Measurements from ENCODE around the gene PHACTR3.

Gene PHACTR3

DNA sequence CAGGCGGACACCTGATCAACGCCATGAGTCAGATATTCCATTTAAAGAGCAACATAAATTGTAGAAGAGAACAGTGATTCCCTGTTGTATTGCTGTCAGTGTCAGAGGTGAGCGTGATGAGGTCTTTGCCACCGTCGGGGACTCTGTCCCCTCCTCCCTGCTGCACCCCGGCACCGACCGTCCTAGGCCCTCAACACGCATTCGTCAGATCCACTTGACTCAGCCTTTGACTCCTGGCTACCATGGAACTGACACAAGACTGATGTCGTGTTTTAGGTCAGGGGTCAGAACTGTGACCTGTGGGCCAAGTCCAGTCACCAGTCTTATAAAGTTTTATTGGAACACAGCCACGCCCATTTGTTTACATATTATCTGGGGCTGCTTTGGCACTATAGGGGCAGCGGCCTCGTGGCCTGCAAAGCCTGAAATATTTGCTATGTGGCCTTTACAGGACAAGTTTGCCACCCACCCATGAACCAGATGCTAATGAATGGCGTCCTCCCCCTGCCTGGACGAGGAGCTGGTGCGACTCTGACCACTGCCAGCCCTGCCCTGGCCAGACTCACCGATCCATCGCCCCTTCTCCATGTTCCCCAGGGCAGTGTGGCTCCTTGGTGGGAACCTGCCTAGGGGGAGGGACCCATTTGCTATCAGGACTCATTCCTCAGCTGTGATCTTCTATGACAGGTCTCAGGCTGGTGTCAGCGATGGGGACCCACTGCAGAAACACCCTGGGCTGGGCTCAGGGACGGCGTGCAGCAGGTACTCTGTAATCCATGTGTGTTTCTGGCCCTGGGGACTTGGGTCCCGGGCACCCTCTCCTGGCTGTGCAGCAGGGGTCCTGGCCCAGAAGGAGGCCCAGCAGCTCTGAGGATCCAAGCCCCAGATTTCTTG lies 37.5 kb upstream of the PHACTR3 start:
- H3K4ac ChIP-seq (ENCODE audit: low read depth, low read length): no peak overlapping the region
- no peak overlapping the region for H3K18ac ChIP-seq (ENCODE audit: low read length)
- no peaks in the 10 kb centered on the region for H3K79me1 ChIP-seq (ENCODE audit: low read length)
- H3K4me1 ChIP-seq (ENCODE audit: control insufficient read depth, low read depth, low read length): no peaks in the 10 kb centered on the region
- no peaks in the 10 kb centered on the region for H3K27me3 ChIP-seq (ENCODE audit: insufficient read depth, low read length, poor library complexity)
- no peak overlapping the region for H3K27ac ChIP-seq (ENCODE audit: low read depth, low read length)
- H4K5ac ChIP-seq (ENCODE audit: low read length): no peak overlapping the region
- H3K56ac ChIP-seq (ENCODE audit: low read length): no peak overlapping the region
- no CpG with 5 or more reads among the region's 23 CpGs for WGBS (ENCODE audit: extremely low coverage, insufficient coverage, low lambda C conversion rate)
- H2AK5ac ChIP-seq (ENCODE audit: low read length): no peak overlapping the region
- H4K8ac ChIP-seq (ENCODE audit: low read depth, low read length): no peak overlapping the region
- no peak for DNase-seq
- H3K4me3 ChIP-seq (ENCODE audit: low read length): no peak overlapping the region
- no peak overlapping the region for H3K4me2 ChIP-seq (ENCODE audit: low read length)
- H3K36me3 ChIP-seq (ENCODE audit: control insufficient read depth, insufficient read depth, low read length): no peaks in the 10 kb centered on the region
- H2BK5ac ChIP-seq (ENCODE audit: low read length): no peak overlapping the region
- H2BK15ac ChIP-seq (replicated peaks; ENCODE audit: low read depth): no peak overlapping the region
- H3K9ac ChIP-seq (ENCODE audit: low read length): no peak overlapping the region
- H3K79me2 ChIP-seq (ENCODE audit: control insufficient read depth, insufficient read depth, low read length): no peaks in the 10 kb centered on the region
- H3K23ac ChIP-seq (ENCODE audit: low read length): no peak overlapping the region
- no peak overlapping the region for H2BK120ac ChIP-seq (ENCODE audit: low read depth, low read length)

DNA sequence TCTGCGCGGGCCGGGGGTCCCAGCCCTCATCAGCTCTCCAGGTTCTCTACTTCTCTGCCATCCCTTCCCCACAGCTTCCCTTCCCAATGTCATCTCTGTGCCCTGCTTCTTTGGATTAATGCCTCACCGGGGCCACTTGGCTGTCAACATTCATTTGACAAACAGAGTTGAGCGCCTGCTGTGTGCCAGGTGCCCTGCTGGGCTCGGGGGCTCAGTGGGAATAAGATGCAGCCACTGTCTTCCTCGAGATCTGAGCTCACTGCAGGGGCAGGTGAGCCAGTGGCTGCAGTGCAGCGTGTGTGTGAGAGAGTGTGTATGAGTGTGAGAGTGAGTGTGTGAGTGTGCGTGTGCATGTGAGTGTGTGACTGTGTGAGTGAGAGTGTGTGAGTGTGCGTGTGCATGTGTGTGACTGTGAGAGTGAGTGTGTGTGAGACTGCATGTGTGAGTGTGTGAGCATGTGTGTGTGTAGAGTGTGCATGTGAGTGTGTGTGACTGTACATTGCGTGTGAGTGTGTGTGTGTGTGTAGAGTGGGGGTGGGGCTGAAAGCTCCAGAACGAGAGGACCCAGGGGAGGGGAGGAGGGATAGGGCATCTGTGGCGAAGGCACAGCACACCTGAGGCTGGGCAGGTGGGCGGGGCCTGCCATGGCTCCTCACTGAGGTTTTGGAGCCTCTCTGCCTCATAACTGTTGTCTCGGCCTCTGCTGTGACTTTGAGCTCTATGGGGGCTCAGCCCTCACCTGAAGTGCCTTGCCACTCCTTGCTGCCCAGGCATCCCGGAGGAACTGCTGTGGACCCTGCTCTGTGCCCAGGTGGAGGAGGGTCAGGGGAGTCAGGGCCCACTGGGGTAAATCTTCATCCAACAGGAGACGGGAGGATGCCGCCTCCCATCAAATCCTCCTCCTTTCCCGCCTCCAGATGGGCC lies 36.5 kb upstream of the PHACTR3 start:
- H3K27ac ChIP-seq (ENCODE audit: low read depth, low read length): no peak overlapping the region
- H3K4ac ChIP-seq (ENCODE audit: low read depth, low read length): no peak overlapping the region
- H3K4me3 ChIP-seq (ENCODE audit: low read length): no peak overlapping the region
- H3K9ac ChIP-seq (ENCODE audit: low read length): no peak overlapping the region
- H2BK15ac ChIP-seq (replicated peaks; ENCODE audit: low read depth): no peak overlapping the region
- H3K18ac ChIP-seq (ENCODE audit: low read length): no peak overlapping the region
- H2BK5ac ChIP-seq (ENCODE audit: low read length): no peak overlapping the region
- H3K4me2 ChIP-seq (ENCODE audit: low read length): no peak overlapping the region
- H3K79me1 ChIP-seq (ENCODE audit: low read length): no peaks in the 10 kb centered on the region
- H3K79me2 ChIP-seq (ENCODE audit: control insufficient read depth, insufficient read depth, low read length): no peaks in the 10 kb centered on the region
- no peaks in the 10 kb centered on the region for H3K36me3 ChIP-seq (ENCODE audit: control insufficient read depth, insufficient read depth, low read length)
- H2AK5ac ChIP-seq (ENCODE audit: low read length): no peak overlapping the region
- no CpG with 5 or more reads among the region's 19 CpGs for WGBS (ENCODE audit: extremely low coverage, insufficient coverage, low lambda C conversion rate)
- H3K4me1 ChIP-seq (ENCODE audit: control insufficient read depth, low read depth, low read length): no peaks in the 10 kb centered on the region
- no peak overlapping the region for H4K5ac ChIP-seq (ENCODE audit: low read length)
- no peak overlapping the region for H2BK120ac ChIP-seq (ENCODE audit: low read depth, low read length)
- no peak overlapping the region for H4K8ac ChIP-seq (ENCODE audit: low read depth, low read length)
- H3K27me3 ChIP-seq (ENCODE audit: insufficient read depth, low read length, poor library complexity): no peaks in the 10 kb centered on the region
- H3K23ac ChIP-seq (ENCODE audit: low read length): no peak overlapping the region
- no peak for DNase-seq
- no peak overlapping the region for H3K56ac ChIP-seq (ENCODE audit: low read length)

DNA sequence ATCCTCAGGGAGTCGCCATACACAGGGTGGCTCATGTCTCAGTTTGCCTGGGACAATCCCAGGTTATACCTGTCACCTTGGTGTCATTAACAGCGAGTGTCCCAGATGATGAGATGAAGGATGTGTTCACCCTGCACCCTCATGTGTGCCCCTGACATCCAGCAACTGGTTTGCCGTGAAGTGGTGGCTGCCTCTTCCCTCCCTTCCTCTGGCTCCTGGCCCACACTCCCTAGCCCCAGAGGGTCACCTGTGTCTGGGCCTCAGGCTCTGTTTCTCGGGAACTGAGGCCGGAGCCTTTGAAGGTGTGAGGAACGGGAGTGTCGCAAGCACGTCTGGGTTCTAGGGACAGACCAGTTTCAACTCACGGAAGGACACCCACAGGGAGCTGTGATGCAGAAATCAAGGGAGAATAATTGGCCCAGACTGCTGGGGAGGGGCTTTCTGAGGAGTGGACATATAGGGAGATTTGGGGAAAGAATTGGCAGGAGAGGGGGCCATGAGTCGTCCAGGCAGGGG lies 35.8 kb upstream of the PHACTR3 start:
- H2BK120ac ChIP-seq (ENCODE audit: low read depth, low read length): no peak overlapping the region
- no peak overlapping the region for H4K5ac ChIP-seq (ENCODE audit: low read length)
- no peak overlapping the region for H2BK15ac ChIP-seq (replicated peaks; ENCODE audit: low read depth)
- no peak overlapping the region for H3K23ac ChIP-seq (ENCODE audit: low read length)
- H3K18ac ChIP-seq (ENCODE audit: low read length): no peak overlapping the region
- H3K9ac ChIP-seq (ENCODE audit: low read length): no peak overlapping the region
- H4K8ac ChIP-seq (ENCODE audit: low read depth, low read length): no peak overlapping the region
- no peak overlapping the region for H3K4me2 ChIP-seq (ENCODE audit: low read length)
- WGBS (ENCODE audit: extremely low coverage, insufficient coverage, low lambda C conversion rate): no CpG with 5 or more reads among the region's 10 CpGs
- H3K36me3 ChIP-seq (ENCODE audit: control insufficient read depth, insufficient read depth, low read length): no peaks in the 10 kb centered on the region
- H3K4me3 ChIP-seq (ENCODE audit: low read length): no peak overlapping the region
- no peak overlapping the region for H2BK5ac ChIP-seq (ENCODE audit: low read length)
- H3K79me2 ChIP-seq (ENCODE audit: control insufficient read depth, insufficient read depth, low read length): no peaks in the 10 kb centered on the region
- no peak overlapping the region for H2AK5ac ChIP-seq (ENCODE audit: low read length)
- H3K27ac ChIP-seq (ENCODE audit: low read depth, low read length): no peak overlapping the region
- no peak overlapping the region for H3K56ac ChIP-seq (ENCODE audit: low read length)
- H3K79me1 ChIP-seq (ENCODE audit: low read length): no peaks in the 10 kb centered on the region
- no peaks in the 10 kb centered on the region for H3K27me3 ChIP-seq (ENCODE audit: insufficient read depth, low read length, poor library complexity)
- H3K4me1 ChIP-seq (ENCODE audit: control insufficient read depth, low read depth, low read length): no peaks in the 10 kb centered on the region
- no peak for DNase-seq
- H3K4ac ChIP-seq (ENCODE audit: low read depth, low read length): no peak overlapping the region

DNA sequence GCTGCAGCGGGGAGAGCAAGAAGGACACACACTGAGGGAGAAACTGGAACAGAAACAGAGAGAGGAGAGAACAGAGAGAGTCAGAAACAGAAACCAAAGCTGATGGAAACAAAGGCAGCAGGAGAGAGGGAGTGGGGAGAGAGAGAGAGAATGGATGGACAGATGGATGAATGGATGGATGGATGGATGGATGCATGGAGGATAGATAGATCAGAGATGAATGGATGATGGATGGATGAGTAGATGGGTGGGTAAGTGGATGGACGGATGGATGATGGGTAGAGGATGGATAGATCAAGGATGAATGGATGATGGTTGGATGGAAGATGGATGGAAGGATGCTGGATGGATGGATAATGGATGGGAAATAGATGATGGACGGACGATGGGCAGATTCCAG lies 35.0 kb upstream of the PHACTR3 start:
- H3K56ac ChIP-seq (ENCODE audit: low read length): no peak overlapping the region
- no peaks in the 10 kb centered on the region for H3K79me1 ChIP-seq (ENCODE audit: low read length)
- H3K4me2 ChIP-seq (ENCODE audit: low read length): no peak overlapping the region
- no peaks in the 10 kb centered on the region for H3K36me3 ChIP-seq (ENCODE audit: control insufficient read depth, insufficient read depth, low read length)
- H2AK5ac ChIP-seq (ENCODE audit: low read length): no peak overlapping the region
- no peaks in the 10 kb centered on the region for H3K4me1 ChIP-seq (ENCODE audit: control insufficient read depth, low read depth, low read length)
- no peak overlapping the region for H2BK15ac ChIP-seq (replicated peaks; ENCODE audit: low read depth)
- H3K9ac ChIP-seq (ENCODE audit: low read length): no peak overlapping the region
- no peak overlapping the region for H3K23ac ChIP-seq (ENCODE audit: low read length)
- H4K8ac ChIP-seq (ENCODE audit: low read depth, low read length): no peak overlapping the region
- no peak overlapping the region for H3K27ac ChIP-seq (ENCODE audit: low read depth, low read length)
- H3K27me3 ChIP-seq (ENCODE audit: insufficient read depth, low read length, poor library complexity): no peaks in the 10 kb centered on the region
- H3K4me3 ChIP-seq (ENCODE audit: low read length): no peak overlapping the region
- 100% methylated on average over 1 of the region's 4 CpGs for WGBS (ENCODE audit: extremely low coverage, insufficient coverage, low lambda C conversion rate)
- no peak overlapping the region for H3K18ac ChIP-seq (ENCODE audit: low read length)
- H3K4ac ChIP-seq (ENCODE audit: low read depth, low read length): no peak overlapping the region
- H3K79me2 ChIP-seq (ENCODE audit: control insufficient read depth, insufficient read depth, low read length): no peaks in the 10 kb centered on the region
- H2BK5ac ChIP-seq (ENCODE audit: low read length): no peak overlapping the region
- no peak for DNase-seq
- H4K5ac ChIP-seq (ENCODE audit: low read length): no peak overlapping the region
- no peak overlapping the region for H2BK120ac ChIP-seq (ENCODE audit: low read depth, low read length)

DNA sequence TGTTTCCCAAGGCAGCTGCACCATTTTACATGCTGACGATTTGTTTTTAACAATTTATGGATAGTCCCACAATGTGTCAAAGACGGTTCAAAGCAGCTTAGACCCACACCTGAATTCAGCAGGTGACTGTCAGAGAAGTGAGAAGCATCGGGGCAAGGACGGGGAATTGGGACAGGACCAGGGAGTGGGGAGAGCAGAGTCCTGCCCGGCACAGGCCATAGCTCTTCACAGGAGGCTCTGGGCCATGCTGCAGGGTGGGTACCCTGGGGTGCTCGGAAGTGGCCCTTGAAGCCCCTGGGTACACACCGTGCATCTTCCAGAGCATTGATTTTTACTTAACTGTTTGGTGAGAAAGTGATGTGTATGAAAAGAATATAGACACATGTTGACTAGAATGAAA lies 33.2 kb upstream of the PHACTR3 start:
- Histone ChIP-seq H2BK15ac (replicated peaks; ENCODE audit: low read depth) (no peak overlapping the region), H3K56ac (ENCODE audit: low read length) (no peak overlapping the region), H3K36me3 (ENCODE audit: control insufficient read depth, insufficient read depth, low read length) (no peaks in the 10 kb centered on the region), H2BK120ac (ENCODE audit: low read depth, low read length) (no peak overlapping the region), H3K4ac (ENCODE audit: low read depth, low read length) (no peak overlapping the region), H3K27me3 (ENCODE audit: insufficient read depth, low read length, poor library complexity) (peaks cover 2% of the 10 kb centered on the region), H3K4me1 (ENCODE audit: control insufficient read depth, low read depth, low read length) (no peaks in the 10 kb centered on the region), H3K23ac (ENCODE audit: low read length) (no peak overlapping the region), H3K27ac (ENCODE audit: low read depth, low read length) (no peak overlapping the region), H4K8ac (ENCODE audit: low read depth, low read length) (no peak overlapping the region), H3K4me2 (ENCODE audit: low read length) (no peak overlapping the region), H4K5ac (ENCODE audit: low read length) (no peak overlapping the region), H3K79me2 (ENCODE audit: control insufficient read depth, insufficient read depth, low read length) (no peaks in the 10 kb centered on the region), H3K18ac (ENCODE audit: low read length) (no peak overlapping the region), H3K79me1 (ENCODE audit: low read length) (no peaks in the 10 kb centered on the region), H2AK5ac (ENCODE audit: low read length) (no peak overlapping the region), H3K4me3 (ENCODE audit: low read length) (no peak overlapping the region), H2BK5ac (ENCODE audit: low read length) (no peak overlapping the region), H3K9ac (ENCODE audit: low read length) (no peak overlapping the region)
- WGBS (ENCODE audit: extremely low coverage, insufficient coverage, low lambda C conversion rate): no CpG with 5 or more reads among the region's 7 CpGs
- DNase-seq: no peak
